Urinary bladder (tissue), 4 donors: ENCODE data around the gene FNBP1. TPM values are rescaled to one million over a fixed set of nuclear protein-coding genes. Genes with fewer than 3 reads are reported as not detected.
A peak's percentile ranks its signal among the peaks of the same experiment; 100 is the strongest.

Experiments used
- DNase-seq: peaks from one replicate; pipeline ENCODE4 v3.0.0-alpha.2; 2015; ENCODE audit errors: extremely low spot score
- H3K27ac ChIP-seq: one replicate; pipeline ENCODE4 v1.5.1; 2013; ENCODE audit warnings: low read depth, mild to moderate bottlenecking, moderate library complexity
- H3K36me3 ChIP-seq: one replicate; pipeline ENCODE4 v1.6.1; 2013; ENCODE audit warnings: mild to moderate bottlenecking, moderate library complexity; ENCODE audit not compliant: insufficient read depth
- H3K4me1 ChIP-seq: one replicate; pipeline ENCODE4 v1.6.1; 2013; ENCODE audit warnings: mild to moderate bottlenecking, moderate library complexity; ENCODE audit not compliant: insufficient read depth
- H3K4me3 ChIP-seq: one replicate; pipeline ENCODE4 v1.5.1; 2013; ENCODE audit warnings: low read depth, low read length
- WGBS: extraction: QIAGEN DNeasy Blood & Tissue Kit; methylation state at CpG from one replicate; pipeline ENCODE4 v1.1.7; 2013; 5-methylcytosine and 5-hydroxymethylcytosine counted together
- polyA plus RNA-seq: library from polyadenylated mRNA; stranded (reverse); fragments of 200-250 nt; gene quantifications from one replicate; pipeline ENCODE4 v1.2.3, GENCODE V29; 2013
- total RNA-seq: library from RNA; depleted of rRNA; stranded (reverse); fragments of >200 nt; gene quantifications from one replicate; pipeline ENCODE4 v1.2.3, GENCODE V29; 2014
- donor health status: healthy with polysubstance abuse.
- donor health status: healthy.

The FNBP1 gene
- total and polyA plus RNA-seq, 2 donors = 107 to 121 TPM

GRCh38 chr9:130054820-130055219, 11.8 kb upstream of the FNBP1 start:
- WGBS = 74% methylated on average over 8 of the region's 8 CpGs
- DNase-seq = no peak
- no peak overlapping the region for H3K27ac ChIP-seq
- peak overlapping the region; percentile 94 for H3K4me3 ChIP-seq
- H3K4me1 ChIP-seq = no peaks in the 10 kb centered on the region
- peaks cover 3% of the 10 kb centered on the region for H3K36me3 ChIP-seq

GRCh38 chr9:130054325-130054786, 11.4 kb upstream of the FNBP1 start:
- WGBS = 1% methylated on average over 14 of the region's 14 CpGs
- DNase-seq = no peak
- Histone ChIP-seq H3K36me3 (peaks cover 3% of the 10 kb centered on the region), H3K4me1 (no peaks in the 10 kb centered on the region), H3K27ac (peak overlapping the region; percentile 64), H3K4me3 (peak overlapping the region; percentile 94)

GRCh38 chr9:130053504-130054324, 10.7 kb upstream of the FNBP1 start, which contains the start of gene GPR107:
TSS of gene GPR107 (plus strand) at chr9:130053906. CDS start at chr9:130053933, 27 bp downstream.
- H3K27ac ChIP-seq = peak within 1 kb of the TSS; percentile 77
- no peaks in the 10 kb centered on the region for H3K4me1 ChIP-seq
- peak within 1 kb of the TSS; percentile 94 for H3K4me3 ChIP-seq
- peaks cover 3% of the 10 kb centered on the region for H3K36me3 ChIP-seq
- no peak for DNase-seq
- WGBS = under 1% methylated on average over 64 of the region's 64 CpGs

GRCh38 chr9:130053109-130053503, 10.1 kb upstream of the FNBP1 start:
- no peaks in the 10 kb centered on the region for H3K36me3 ChIP-seq
- H3K4me1 ChIP-seq = no peaks in the 10 kb centered on the region
- H3K27ac ChIP-seq = no peak overlapping the region
- peak overlapping the region; percentile 94 for H3K4me3 ChIP-seq
- no peak for DNase-seq
- WGBS = 13% methylated on average over 9 of the region's 9 CpGs

- no peaks in the 10 kb centered on the region for H3K4me1 ChIP-seq
- H3K27ac ChIP-seq = no peak overlapping the region
- no peaks in the 10 kb centered on the region for H3K36me3 ChIP-seq
- H3K4me3 ChIP-seq = no peak overlapping the region
- DNase-seq = no peak
Observed at GRCh38 chr9:130051855-130052254, 8.9 kb upstream of the FNBP1 start.

- Histone ChIP-seq H3K27ac (no peak overlapping the region), H3K4me1 (no peaks in the 10 kb centered on the region), H3K36me3 (no peaks in the 10 kb centered on the region), H3K4me3 (no peak overlapping the region)
- 98% methylated on average over 3 of the region's 3 CpGs for WGBS
- no peak for DNase-seq
Observed at GRCh38 chr9:130050462-130050861, 7.5 kb upstream of the FNBP1 start.

GRCh38 chr9:130049431-130050210, 6.6 kb upstream of the FNBP1 start:
- Histone ChIP-seq H3K36me3 (no peaks in the 10 kb centered on the region), H3K4me3 (no peak overlapping the region), H3K27ac (no peak overlapping the region), H3K4me1 (no peaks in the 10 kb centered on the region)
- WGBS = 88% methylated on average over 11 of the region's 11 CpGs
- no peak for DNase-seq

GRCh38 chr9:130045725-130046450, 2.9 kb upstream of the FNBP1 start:
- no peak for DNase-seq
- Histone ChIP-seq H3K4me3 (no peak overlapping the region), H3K36me3 (no peaks in the 10 kb centered on the region), H3K4me1 (no peaks in the 10 kb centered on the region), H3K27ac (no peak overlapping the region)
- WGBS = 66% methylated on average over 4 of the region's 4 CpGs

GRCh38 chr9:130043654-130044623, 950 bp upstream of the FNBP1 start:
- peak overlapping the region; percentile 100 for H3K4me3 ChIP-seq
- H3K27ac ChIP-seq = peak overlapping the region; percentile 80
- H3K4me1 ChIP-seq = no peaks in the 10 kb centered on the region
- no peaks in the 10 kb centered on the region for H3K36me3 ChIP-seq
- DNase-seq = no peak
- WGBS = 16% methylated on average over 37 of the region's 37 CpGs

- Histone ChIP-seq H3K36me3 (no peaks in the 10 kb centered on the region), H3K27ac (peak overlapping the region; percentile 92), H3K4me3 (peak overlapping the region; percentile 100), H3K4me1 (no peaks in the 10 kb centered on the region)
- under 1% methylated on average over 68 of the region's 68 CpGs for WGBS
- no peak for DNase-seq
Observed at GRCh38 chr9:130042406-130042884, 544 bp downstream of the FNBP1 start.

GRCh38 chr9:130041648-130042405, 1.2 kb downstream of the FNBP1 start:
- Histone ChIP-seq H3K4me3 (peak overlapping the region; percentile 100), H3K27ac (peak overlapping the region; percentile 92), H3K4me1 (no peaks in the 10 kb centered on the region), H3K36me3 (no peaks in the 10 kb centered on the region)
- under 1% methylated on average over 31 of the region's 31 CpGs for WGBS
- DNase-seq = no peak
